Measurements from ENCODE around the gene SYNDIG1.
"Not testable (repeated sequence)": the region's sequence is repeated elsewhere in the genome, so short reads cannot be mapped to it uniquely, and the experiment has no call there.

SYNDIG1 gene

DNA sequence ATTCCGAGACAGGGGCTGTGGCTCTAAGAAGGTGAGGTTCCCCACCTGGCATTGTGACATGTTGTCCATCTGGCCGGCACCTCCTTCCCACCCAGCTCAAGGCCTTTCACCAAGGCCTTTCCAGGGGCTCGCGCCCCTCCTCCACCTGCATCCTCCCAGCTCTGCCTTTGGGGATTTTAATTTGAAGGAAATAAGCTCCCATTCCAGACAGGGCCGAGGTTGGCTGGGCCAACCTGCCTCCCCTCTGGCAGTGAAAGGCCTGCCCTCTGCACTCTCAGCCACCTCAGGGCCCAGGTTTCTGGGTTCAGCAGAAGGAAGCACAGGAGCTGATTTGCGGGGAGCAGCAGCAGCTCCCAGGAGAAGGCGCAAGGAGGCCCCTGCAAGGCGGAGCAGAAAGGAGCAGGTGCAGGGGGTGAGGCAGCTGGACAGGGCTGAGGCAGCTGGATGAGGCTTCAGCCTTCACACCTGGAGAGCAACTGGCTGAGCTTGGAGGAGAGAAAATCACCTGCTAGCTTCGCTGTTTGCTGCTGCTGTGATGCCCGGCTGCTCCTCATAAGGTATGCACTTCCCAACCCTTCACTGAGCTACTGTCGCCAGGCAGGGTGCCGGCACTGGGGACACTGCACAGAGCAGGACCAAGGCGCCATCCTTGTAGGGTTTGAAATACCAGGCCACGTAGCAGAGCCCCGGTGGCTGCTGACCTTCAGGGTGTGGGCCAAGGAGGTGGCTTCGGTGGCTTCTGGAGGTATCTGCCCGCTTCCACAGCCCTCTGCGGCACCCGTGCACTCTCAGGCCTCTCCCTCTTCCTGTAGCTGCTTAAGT lies 147.0 kb downstream of the SYNDIG1 start:
- DNase-seq, result no peak

DNA sequence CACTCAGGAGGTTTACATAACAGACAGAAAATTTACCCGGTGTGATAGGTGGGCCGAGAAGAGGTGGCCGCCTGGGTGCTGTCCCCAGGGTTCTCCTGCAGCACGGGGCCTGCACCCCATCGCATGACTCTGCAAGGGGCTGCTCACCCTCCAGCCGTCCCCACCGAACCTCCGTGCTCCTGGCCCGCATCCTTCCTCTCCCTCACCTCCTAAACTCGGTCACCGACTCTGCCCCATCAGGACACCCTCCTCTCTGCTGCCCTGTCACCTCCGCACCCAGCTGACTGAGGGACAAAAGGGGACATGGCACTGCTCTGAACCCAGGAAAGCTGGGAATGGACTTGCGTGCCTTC lies 147.6 kb downstream of the SYNDIG1 start:
- DNase-seq, result no peak

DNA sequence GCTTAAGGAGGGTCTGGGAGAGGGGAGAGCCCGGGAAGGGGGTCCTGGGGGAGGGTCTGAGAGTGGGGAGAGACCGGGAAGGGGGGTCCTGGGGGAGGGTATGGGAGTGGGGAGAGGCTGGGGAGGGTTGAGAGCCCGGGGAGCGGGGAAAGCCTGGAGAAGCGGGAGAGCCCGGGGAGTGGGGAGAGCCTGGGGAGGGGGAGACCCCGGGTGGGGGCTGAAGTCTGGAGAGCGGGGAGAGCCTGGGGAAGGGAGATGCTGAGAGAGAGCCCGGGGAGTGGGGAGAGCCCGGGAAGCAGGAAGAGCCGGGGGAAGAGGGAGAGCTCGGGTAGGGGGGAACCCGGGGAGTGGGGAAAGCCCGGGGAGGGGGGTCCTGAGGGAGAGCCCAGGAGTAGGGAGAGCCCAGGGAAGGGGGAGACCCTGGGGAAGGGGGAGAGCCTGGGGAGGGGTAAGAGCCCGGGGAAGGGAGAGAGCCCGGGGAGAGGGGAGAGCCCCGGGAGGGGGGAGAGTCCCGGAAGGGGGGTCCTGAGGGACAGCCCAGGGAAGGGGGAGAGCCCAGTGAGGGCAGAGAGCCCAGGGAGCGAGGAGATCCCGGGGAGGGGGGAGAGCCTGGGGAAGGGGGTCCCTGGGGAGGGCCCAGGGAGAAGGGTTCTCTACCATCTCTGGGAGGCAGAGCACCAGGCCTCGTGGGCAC lies 148.5 kb downstream of the SYNDIG1 start:
- DNase-seq, result no peak

DNA sequence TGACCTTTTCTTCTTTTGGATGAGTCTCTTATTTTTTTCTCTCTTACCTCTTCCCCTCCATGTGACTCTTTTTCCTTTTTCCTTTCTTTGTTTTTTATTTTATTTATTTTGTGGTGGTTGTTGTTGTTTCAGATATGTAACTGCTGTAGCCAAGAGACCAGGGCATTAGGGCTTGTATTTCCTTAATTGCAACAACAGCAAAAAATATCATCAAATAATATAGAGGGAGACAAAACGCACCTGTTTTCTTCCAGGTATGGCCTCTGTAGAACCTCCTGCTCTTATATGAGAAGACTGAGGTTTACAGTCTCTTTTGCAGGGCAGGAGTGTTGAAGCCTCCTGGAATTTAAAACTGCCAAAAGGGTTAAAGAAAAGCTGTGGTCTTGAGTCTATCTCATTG lies 149.3 kb downstream of the SYNDIG1 start:
- no peak for DNase-seq

DNA sequence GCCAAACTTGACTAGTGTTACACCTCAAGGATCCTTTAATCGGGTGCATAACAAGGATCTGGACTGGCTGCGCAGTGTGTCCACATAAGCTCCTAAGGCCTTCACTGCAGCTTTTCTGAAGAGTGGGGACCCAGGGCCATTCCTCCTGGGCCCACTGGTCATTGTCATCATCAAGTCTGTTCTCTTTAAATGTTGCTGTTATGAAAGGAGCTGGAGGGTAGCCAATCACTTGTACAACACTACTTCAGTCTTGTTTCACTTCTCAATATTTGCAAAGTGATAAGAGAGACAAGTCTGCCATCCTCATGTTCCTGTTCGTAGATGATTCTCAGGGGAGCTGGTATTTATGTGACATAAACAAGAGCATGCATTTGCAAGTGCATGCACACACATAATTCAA lies 149.8 kb downstream of the SYNDIG1 start:
- no peak for DNase-seq

DNA sequence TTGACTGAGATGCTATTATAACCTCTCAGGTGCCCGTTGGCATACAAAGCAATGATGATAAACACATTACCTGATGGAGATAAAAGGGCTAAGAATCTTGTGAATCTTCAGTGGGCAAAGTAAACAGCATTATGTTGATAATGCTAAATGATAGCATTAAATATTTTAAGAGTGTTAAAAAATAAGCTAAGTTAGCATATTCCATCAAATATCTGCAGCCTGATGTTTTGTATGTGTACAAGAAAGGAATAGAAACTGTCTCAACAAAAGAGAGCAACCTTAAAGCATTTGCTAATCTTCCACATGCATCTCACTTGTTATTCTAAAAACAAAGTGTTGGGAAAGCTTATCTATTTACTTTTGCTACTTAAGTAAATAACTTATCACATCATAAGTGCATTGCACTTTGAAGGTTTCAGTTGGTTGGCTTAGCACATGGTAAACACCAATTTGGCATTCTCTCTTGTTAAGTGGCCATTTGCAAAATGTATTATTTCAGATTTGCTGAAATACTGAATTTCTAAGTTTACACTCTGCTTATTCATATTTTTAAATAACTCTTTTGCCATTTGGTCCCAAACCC lies 151.6 kb downstream of the SYNDIG1 start:
- no peak for DNase-seq

DNA sequence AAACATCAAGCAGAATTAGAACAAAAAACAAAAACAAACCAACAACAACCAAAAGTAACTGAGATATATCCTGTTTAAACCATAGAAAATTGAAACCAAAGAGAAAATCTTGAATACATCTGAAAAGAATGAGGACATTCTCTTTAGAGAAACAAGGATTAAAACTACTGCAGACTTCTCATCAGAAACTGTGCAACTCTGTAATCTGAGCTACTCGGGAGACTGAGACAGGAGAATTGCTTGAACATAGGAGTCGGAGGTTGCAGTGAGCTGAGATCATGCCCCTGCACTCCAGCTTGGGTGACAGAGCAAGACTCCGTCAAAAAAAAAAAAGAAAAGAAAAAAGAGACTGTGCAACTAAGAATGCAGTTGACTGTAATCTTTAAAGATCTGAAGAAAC lies 153.4 kb downstream of the SYNDIG1 start:
- no peak for DNase-seq

DNA sequence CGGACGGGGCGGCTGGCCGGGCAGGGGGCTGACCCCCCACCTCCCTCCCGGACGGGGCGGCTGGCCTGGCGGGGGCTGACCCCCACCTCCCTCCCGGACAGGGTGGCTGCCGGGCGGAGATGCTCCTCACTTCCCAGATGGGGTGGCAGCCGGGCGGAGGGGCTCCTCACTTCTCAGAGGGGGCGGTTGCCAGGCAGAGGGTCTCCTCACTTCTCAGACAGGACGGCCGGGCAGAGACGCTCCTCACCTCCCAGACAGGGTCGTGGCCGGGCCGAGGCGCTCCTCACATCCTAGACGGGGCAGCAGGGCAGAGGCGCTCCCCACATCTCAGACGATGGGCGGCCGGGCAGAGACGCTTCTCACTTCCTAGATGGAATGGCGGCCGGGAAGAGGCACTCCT lies 156.7 kb downstream of the SYNDIG1 start:
- DNase-seq, result not testable (repeated sequence)

DNA sequence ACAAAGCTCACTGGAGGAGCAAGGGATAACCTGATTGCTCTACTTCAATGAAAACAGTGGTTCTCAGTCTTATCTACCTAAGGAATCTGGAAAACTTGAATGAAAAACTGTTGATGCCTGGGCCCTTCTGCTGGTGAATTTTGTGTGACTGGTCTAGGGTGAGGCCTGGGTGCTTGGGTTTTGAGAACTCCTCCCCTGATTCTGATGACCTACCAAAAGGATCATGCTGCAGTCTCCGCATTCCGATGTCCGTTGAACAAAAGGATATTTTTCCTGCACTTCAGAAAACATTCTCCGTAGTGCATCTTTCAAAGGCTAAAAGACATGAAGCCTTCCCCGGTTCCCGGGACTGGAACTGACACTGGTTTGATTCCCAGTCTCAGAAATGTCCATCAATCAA lies 157.9 kb downstream of the SYNDIG1 start:
- DNase-seq, result no peak

DNA sequence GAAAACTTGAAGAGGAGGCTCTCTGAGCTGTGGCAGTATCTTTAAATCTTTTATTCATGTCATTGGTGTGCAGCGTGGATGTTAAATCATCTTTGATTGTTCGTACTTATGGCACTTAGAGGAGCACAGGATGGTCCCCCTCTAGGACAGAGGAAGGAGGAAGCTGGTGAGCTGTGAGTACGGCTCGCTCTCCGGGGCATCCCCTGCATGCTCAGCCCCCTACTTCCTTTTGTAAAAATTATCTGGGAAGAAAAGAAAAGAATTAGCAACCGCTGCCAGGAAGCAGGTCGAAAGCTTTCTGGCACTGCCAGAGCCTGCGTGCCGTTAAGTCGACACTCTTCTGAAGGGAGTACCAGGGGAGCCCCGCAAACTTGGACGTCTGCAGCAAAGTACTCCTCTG lies 158.5 kb downstream of the SYNDIG1 start:
- no peak for DNase-seq

DNA sequence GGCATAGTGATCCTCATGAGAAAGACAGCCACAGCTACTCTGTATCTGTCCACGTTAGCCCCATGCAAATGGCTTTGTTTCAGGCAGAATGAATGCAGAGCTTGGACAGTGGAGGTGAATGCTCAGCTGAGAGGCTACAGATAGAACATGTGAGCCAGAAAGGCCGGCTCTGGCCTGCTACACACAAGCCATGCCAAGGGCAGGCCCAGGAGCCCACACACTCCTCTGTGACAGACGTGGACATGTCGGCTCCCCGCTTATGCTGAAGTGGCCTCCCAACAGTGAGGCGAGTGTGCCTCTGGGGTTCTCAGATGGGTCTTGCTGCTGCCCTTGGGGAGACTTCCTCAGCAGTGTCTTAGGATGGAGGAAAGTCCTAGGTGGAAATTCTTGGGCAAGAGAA lies 159.6 kb downstream of the SYNDIG1 start:
- DNase-seq, result no peak

DNA sequence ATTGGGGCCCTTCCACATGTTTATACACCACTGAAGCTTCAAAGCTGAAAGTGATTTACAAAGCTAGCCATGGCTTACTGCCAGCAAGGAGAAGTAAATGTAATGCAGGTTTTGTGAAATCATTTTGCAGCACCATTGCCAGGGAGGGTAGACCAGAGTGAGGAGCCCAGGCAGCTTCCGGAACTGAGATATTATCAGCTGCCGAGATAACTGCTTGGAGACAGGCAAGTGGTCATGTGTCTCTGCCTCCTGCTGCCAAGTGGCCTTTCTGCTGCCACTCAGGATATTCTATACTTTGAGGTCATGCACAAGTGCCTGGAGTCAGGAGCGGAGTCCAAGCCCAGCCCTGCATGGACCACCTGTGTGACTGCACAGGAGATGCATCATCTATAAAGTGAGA lies 160.2 kb downstream of the SYNDIG1 start:
- DNase-seq, result no peak

DNA sequence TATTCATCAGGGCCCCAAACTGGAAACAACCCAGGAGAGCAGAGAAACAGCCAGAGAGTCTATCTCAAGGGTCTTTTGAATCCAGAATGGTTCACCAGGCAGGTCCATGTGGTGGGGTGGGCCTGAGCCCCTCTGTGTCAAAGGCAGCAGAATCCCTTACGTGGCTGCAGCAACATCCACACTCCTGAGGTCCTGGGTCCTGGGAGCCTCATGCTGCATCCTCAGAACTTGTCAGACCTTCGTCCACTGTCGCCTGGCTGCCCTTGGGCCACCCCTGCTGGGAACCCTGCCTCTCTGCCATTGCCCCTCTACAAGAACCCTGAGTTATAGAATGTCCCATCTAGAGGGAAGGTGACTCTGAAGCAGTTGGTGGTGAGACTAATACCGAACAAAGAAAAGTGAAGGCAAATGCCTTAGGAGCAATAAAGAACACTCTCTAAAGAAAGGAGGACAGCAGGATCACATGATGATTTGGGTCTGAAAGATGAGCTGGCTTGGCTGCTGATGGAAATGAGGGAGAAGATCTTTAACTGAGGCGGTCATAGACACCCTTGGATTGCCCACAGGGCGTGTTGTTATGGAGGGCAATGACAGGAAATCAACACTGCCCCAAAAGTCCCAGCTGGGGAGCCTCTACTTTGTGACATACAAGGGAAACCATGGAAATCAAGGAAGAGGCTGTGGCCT lies 161.2 kb downstream of the SYNDIG1 start:
- DNase-seq, result no peak

DNA sequence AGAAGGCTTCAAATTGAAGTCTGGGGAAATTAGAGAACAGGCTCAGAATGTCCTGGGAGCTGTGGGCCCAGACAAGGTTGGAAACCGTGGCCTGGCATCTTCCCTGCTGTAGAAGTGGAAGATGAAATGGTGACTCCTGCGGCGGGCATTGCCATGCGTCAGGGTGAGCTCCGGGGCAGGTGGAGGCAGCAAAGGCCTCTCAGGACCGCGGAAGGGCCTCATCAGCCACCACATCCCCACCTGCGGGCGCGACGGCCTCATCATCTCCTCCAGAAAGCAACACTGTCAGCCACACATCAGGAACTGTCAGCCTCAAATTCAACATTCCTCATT lies 161.7 kb downstream of the SYNDIG1 start:
- DNase-seq, result no peak

DNA sequence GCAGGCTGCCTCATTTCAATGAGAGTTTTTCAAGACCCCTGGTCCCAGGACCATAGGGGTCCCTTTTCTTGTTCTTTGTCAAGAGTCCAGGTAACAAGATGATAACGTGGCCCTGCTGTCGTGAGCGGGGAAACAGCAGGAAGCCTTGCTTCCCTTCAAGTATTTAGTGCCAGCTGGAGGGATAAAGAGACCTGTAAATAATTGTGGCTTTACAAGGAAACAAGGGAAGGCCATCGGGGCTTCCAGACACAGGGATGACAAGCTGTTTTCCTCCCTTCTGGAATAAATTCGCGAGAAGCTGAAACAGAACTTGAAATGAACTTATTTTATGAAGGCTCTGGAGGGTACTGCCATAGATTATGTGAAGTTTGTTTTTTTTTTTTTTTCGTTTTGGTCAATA lies 163.2 kb downstream of the SYNDIG1 start:
- DNase-seq, result no peak

DNA sequence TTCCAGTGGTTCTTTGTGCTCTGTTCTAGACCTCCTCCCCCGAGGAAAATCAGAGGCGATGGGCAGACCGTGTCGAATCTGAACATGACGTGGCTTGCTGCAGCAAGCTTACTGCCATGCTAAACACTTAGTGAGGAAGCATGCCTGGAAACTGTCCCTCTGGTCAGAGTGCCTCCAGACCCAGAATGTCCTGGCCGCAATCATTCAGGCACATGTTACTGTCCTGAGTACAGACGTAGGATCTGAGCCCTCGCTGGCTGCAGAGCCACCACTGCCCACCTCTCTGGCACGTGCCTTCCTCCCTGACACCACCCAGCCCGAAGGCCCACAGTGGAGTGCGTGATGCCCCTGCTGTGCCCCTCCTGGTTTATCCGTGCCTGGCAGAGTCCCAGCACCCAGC lies 163.6 kb downstream of the SYNDIG1 start:
- DNase-seq, result no peak

DNA sequence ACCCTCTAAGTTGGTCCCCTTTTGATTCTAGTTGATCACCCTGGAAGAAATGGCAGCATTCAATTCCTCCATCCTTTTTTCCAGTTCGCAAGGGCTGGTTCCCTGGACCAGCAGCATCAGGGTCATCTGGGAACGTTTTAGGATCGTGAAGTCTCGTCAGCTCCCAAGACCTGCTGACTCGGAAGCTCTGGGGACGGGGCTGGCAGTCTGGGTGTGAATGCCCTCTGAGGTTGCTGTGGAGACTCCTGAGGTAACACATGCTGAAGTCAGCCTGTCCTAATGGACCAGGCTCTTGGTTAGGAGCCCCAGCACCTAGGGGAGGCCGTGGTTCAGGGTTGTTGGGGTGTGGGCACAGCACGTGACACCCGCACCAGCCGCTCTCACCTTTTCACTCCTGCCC lies 164.1 kb downstream of the SYNDIG1 start:
- no peak for DNase-seq

DNA sequence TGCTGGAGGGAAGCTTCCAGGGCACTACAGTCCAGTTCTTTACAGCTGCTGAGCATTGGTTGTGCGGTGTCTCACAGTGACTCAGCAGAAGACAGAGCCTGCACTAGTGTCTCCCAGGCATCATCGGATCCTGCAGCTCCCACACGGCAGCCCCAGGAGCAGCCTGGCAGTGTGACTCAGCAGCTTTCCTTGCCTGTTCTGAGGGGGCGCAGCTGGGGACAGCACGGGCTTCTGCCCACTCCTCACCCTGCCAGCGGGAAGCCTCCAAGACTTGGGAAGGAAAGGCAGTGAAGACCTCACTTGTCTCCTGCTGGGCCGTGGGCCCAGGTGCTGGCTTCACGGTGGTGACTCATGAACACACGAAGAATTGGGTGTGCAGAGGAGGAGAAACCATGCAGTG lies 165.4 kb downstream of the SYNDIG1 start:
- no peak for DNase-seq

DNA sequence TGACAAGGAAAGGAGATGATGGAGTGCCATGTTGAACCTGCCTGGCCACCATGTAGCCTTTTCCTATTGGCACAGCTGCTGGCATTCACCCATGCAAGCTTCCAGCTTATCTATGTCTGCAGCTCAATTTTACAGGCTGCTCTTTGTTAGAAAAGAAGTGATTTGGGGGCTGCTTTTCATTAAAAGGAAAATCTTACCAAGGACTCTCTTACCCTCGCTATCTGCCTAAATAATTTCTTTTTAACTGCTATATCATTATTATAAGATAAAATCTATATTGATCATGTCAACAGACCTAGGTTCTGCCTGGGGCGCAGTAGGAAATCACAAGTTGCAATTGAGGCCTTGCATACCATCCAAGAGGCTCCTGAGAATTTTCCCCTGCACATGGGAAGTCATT lies 167.2 kb downstream of the SYNDIG1 start:
- DNase-seq, result no peak

DNA sequence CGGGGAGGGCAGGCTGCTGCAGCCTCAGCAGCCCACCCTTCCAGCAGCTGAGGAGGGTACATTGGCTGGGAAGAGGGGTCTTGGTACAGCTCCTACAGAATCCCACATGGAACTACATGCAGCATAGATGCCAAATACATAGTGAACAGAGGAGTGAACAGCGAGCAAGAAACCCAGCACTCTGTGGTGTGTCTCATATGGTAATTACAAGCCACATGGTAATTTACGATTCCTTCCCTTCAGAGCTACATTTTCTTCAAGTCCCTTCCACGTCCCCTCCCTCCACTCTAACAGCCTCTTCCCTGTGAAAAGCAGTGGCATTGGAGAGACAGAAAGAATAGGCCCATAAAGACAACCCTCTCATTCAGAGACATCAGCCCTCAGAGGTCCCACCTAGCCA lies 167.7 kb downstream of the SYNDIG1 start:
- DNase-seq, result no peak

DNA sequence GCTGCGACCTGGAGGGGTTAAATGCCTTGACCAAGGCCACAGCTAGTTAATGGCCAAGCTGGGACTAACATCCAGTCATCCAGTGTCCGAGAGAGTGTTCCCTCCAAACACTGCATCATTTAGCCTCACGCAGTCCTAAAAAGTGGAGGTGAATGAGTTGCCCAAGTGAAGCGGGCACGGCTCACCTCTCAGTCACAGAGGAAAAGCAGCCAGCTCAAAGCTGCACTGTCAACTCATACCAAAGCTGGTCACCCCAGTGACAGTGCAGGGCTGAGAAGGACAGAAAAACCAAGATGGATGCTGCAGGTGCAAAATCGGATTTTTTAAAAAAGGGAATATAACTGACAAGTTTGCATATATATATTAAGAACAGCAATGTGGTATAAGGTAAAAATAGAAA lies 168.5 kb downstream of the SYNDIG1 start:
- no peak for DNase-seq

DNA sequence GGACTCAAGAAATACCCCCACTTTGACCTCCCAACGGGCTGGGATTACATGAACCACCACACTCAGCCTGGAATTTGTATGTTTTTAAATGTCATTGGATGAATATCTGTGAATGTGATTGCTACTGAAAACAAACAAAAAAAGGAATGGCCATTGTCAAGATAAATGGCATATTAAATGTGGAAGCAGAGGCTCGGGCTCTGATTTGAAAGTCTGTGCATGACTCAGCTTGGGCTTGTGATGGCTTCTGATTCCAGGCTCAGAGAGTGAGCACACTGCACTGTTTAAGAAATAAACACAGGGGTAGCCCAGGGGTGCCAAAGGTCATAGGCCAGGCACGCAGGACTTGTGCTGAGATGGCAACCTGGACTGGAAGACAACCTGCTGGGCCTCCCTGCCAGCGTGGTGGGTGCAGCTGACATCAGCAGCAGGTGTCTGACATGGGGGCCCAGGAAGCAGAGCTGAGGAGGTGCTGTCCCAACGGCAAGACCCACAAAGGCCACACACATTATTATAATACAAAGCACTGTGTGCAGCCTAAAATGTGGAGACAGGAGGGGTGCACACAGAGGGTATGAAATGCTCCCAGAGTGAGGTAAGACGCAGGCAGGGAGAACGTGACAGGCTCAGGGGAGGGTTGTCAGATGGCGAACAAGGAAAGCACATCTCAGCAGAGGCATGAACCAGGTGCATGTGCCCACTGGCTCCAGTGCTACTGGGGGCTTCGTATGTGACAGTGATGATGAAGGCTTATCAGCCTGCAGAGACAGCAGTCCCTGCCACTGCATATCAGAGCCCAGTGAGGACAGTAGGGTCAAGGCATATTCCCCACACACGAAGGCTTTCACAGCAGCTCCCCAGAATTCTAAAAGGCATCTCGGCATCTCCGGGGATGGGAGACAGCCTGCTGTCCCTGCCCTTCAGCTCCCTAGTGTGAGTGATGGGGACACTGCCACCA lies 169.4 kb downstream of the SYNDIG1 start:
- DNase-seq, result no peak

DNA sequence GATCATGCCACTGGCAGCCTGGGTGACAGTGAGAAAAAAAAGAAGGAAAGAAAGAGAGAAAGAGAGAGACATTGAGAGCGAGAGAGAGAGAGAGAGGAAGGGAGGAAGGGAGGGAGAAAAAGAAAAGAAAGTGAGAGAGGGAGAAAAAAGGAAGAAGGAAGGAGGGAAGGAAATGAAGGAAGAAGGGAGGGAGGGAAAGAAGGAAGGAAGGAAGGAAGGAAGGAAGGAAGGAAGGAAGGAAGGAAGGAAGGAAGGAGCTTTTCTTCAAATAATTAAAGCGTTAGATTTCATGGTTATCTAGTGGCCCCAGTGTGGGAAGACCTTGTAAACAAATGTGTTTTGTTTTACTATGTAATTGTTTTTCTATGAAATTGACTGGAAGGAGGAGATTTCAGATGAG lies 170.8 kb downstream of the SYNDIG1 start:
- no peak for DNase-seq
